K562 (cell line): Measurements from ENCODE around the gene DYNC1I2.

Experiments
- POLR2A ChIP-seq: fragments of 450-650 bp; conservative IDR thresholded peaks from 2 replicates; pipeline ENCODE4 v1.6.1; 2016
- POLR2AphosphoS2 ChIP-seq: IDR thresholded peaks from 2 replicates; pipeline ENCODE4 v1.6.1; 2012; ENCODE audit warnings: low read length, improper control_type of control experiment
- THRAP3 ChIP-seq: fragments of 450-650 bp; IDR thresholded peaks from 2 replicates; pipeline ENCODE4 v1.6.1; 2016; ENCODE audit warnings: mild to moderate bottlenecking, inconsistent platforms, borderline replicate concordance
- ZNF699 ChIP-seq: fragments of 250-450 bp; sonication (Bioruptor Pico); IDR thresholded peaks from 2 replicates; pipeline ENCODE4 v1.8.0; 2021; ENCODE audit warnings: mild to moderate bottlenecking, moderate library complexity; ENCODE audit not compliant: insufficient replicate concordance
- TF ChIP-seq, protein P1 (sequence below): sonication (generic); formaldehyde crosslinking; IDR thresholded peaks from 2 replicates; pipeline ENCODE4 v1.8.0; 2023; ENCODE audit warnings: mild to moderate bottlenecking, missing genetic modification reagents
- TF ChIP-seq, protein P2 (sequence below), 3 experiments: IDR thresholded peaks in 2 of 3; conservative IDR thresholded peaks in 1 of 3; 2 replicates each; pipeline ENCODE4 v1.5.1; 2011 to 2012; ENCODE audit warnings: low read length in 3 of 3, mild to moderate bottlenecking in 3 of 3, control low read depth in 2 of 3, improper control_type of control experiment in 1 of 3, inconsistent platforms in 1 of 3, low read depth in 1 of 3, mixed read lengths in 1 of 3, moderate library complexity in 1 of 3; ENCODE audit not compliant: insufficient read depth in 2 of 3
- TF ChIP-seq, protein P3 (sequence below): sonication (generic); formaldehyde crosslinking; IDR thresholded peaks from 2 replicates; pipeline ENCODE4 v1.8.0; 2023; ENCODE audit warnings: mild to moderate bottlenecking, missing genetic modification reagents
- TF ChIP-seq, protein P4 (sequence below): fragments of 250-450 bp; sonication (Bioruptor Pico); IDR thresholded peaks from 2 replicates; pipeline ENCODE4 v1.4.0; 2020
- TF ChIP-seq, protein P5 (sequence below): fragments of 450-650 bp; IDR thresholded peaks from 2 replicates; pipeline ENCODE4 v1.6.1; 2016

DNA sequence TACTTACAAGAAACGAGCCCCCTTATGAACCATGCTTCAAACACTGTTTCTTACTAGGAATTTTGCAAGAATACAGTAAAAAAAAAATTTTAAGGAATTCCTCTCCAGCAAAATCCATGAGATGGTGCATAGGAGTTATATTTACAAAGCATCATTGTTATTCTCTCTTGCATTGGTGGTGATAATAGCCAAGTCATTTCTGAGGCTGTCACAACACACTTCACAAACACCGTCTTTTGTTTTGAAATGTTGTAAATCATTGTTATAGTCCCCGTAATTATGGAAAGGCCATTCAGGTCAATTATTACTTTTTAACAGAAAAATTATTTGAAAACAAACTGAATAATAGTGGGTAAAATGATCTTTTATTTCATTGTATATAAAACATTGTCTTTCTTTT, 60.1 kb downstream of the DYNC1I2 start:
- no peak for TF ChIP-seq POLR2AphosphoS2
- TF ChIP-seq, protein P1, sequence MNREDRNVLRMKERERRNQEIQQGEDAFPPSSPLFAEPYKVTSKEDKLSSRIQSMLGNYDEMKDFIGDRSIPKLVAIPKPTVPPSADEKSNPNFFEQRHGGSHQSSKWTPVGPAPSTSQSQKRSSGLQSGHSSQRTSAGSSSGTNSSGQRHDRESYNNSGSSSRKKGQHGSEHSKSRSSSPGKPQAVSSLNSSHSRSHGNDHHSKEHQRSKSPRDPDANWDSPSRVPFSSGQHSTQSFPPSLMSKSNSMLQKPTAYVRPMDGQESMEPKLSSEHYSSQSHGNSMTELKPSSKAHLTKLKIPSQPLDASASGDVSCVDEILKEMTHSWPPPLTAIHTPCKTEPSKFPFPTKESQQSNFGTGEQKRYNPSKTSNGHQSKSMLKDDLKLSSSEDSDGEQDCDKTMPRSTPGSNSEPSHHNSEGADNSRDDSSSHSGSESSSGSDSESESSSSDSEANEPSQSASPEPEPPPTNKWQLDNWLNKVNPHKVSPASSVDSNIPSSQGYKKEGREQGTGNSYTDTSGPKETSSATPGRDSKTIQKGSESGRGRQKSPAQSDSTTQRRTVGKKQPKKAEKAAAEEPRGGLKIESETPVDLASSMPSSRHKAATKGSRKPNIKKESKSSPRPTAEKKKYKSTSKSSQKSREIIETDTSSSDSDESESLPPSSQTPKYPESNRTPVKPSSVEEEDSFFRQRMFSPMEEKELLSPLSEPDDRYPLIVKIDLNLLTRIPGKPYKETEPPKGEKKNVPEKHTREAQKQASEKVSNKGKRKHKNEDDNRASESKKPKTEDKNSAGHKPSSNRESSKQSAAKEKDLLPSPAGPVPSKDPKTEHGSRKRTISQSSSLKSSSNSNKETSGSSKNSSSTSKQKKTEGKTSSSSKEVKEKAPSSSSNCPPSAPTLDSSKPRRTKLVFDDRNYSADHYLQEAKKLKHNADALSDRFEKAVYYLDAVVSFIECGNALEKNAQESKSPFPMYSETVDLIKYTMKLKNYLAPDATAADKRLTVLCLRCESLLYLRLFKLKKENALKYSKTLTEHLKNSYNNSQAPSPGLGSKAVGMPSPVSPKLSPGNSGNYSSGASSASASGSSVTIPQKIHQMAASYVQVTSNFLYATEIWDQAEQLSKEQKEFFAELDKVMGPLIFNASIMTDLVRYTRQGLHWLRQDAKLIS (CRISPR knock-in tag), result no peak
- no peak for TF ChIP-seq ZNF699 (CRISPR knock-in tag)
- no peak for TF ChIP-seq THRAP3
- TF ChIP-seq POLR2A, result no peak
- TF ChIP-seq, protein P2, sequence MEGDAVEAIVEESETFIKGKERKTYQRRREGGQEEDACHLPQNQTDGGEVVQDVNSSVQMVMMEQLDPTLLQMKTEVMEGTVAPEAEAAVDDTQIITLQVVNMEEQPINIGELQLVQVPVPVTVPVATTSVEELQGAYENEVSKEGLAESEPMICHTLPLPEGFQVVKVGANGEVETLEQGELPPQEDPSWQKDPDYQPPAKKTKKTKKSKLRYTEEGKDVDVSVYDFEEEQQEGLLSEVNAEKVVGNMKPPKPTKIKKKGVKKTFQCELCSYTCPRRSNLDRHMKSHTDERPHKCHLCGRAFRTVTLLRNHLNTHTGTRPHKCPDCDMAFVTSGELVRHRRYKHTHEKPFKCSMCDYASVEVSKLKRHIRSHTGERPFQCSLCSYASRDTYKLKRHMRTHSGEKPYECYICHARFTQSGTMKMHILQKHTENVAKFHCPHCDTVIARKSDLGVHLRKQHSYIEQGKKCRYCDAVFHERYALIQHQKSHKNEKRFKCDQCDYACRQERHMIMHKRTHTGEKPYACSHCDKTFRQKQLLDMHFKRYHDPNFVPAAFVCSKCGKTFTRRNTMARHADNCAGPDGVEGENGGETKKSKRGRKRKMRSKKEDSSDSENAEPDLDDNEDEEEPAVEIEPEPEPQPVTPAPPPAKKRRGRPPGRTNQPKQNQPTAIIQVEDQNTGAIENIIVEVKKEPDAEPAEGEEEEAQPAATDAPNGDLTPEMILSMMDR (IDR thresholded peaks at IDR 0.05 in 2 of 3, conservative IDR thresholded peaks at IDR 0.05 in 1 of 3; ENCODE audit: insufficient read depth in 2 of 3, low read depth in 1 of 3, low read length in 3 of 3), result no peak
- TF ChIP-seq, protein P3, sequence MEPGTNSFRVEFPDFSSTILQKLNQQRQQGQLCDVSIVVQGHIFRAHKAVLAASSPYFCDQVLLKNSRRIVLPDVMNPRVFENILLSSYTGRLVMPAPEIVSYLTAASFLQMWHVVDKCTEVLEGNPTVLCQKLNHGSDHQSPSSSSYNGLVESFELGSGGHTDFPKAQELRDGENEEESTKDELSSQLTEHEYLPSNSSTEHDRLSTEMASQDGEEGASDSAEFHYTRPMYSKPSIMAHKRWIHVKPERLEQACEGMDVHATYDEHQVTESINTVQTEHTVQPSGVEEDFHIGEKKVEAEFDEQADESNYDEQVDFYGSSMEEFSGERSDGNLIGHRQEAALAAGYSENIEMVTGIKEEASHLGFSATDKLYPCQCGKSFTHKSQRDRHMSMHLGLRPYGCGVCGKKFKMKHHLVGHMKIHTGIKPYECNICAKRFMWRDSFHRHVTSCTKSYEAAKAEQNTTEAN (CRISPR knock-in tag), result no peak
- TF ChIP-seq, protein P4, sequence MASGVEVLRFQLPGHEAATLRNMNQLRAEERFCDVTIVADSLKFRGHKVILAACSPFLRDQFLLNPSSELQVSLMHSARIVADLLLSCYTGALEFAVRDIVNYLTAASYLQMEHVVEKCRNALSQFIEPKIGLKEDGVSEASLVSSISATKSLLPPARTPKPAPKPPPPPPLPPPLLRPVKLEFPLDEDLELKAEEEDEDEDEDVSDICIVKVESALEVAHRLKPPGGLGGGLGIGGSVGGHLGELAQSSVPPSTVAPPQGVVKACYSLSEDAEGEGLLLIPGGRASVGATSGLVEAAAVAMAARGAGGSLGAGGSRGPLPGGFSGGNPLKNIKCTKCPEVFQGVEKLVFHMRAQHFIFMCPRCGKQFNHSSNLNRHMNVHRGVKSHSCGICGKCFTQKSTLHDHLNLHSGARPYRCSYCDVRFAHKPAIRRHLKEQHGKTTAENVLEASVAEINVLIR (CRISPR knock-in tag), result no peak
- TF ChIP-seq, protein P5, sequence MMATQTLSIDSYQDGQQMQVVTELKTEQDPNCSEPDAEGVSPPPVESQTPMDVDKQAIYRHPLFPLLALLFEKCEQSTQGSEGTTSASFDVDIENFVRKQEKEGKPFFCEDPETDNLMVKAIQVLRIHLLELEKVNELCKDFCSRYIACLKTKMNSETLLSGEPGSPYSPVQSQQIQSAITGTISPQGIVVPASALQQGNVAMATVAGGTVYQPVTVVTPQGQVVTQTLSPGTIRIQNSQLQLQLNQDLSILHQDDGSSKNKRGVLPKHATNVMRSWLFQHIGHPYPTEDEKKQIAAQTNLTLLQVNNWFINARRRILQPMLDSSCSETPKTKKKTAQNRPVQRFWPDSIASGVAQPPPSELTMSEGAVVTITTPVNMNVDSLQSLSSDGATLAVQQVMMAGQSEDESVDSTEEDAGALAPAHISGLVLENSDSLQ, result no peak
